A549 (cell line): ENCODE results near the gene OR6B2.

Source experiments
- CTCF ChIP-seq: fragments of >200 bp; sonication (Bioruptor Twin); formaldehyde crosslinking; IDR thresholded peaks from 3 replicates; pipeline ENCODE4 v1.5.1; 2016
- EP300 ChIP-seq, 2 experiments: fragments of >200 bp; sonication (Bioruptor Twin); formaldehyde crosslinking; IDR thresholded peaks; 2 replicates in 1 of 2; 3 replicates in 1 of 2; pipeline ENCODE4 v1.6.1; 2016 to 2017
- ESRRA ChIP-seq: fragments of 150-350 bp; IDR thresholded peaks from 2 replicates; pipeline ENCODE4 v1.6.1; 2014; ENCODE audit warnings: mild to moderate bottlenecking, low read length, borderline replicate concordance
- FOSL2 ChIP-seq, 2 experiments: fragments of 450-650 bp in 1 of 2; fragments of >200 bp in 1 of 2; sonication (Bioruptor Twin) in 1 of 2; formaldehyde crosslinking; IDR thresholded peaks; 2 replicates each; pipeline versions ENCODE4 v1.5.0 to v1.6.1; 2016 to 2020; ENCODE audit warnings: mild to moderate bottlenecking in 1 of 2, moderate library complexity in 1 of 2
- MYC ChIP-seq: IDR thresholded peaks from 2 replicates; pipeline ENCODE4 v1.6.1; 2012; ENCODE audit warnings: mild to moderate bottlenecking, inconsistent platforms, low read length, improper control_type of control experiment, borderline replicate concordance

DNA sequence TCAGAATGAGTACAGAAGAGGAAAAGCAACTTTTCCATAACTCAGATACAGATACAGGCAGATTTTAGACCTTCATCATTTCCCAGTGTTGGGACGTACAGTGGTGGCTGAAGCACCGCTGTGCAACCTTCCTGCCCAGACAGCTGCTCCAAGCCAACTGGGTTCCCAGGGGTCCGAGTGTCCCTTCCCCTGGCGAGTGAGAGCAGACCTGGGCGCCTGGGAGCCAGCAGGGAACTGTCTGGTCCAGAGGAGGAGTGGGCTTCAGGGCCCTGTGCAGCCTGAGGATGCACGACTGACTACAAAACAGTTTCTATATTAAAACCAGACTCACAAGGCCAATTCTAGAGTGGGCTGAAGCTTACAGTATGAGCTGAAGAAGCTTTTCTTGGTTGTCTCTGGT lies 11.1 kb upstream of the OR6B2 start:
- no peak for TF ChIP-seq FOSL2 (IDR thresholded peaks at IDR 0.05)
- TF ChIP-seq FOSL2 (CRISPR knock-in tag; IDR thresholded peaks at IDR 0.05) = no peak
- no peak for TF ChIP-seq EP300 (IDR thresholded peaks at IDR 0.05)
- no peak for TF ChIP-seq CTCF
- no peak for TF ChIP-seq MYC
- no peak for TF ChIP-seq ESRRA
